ENCODE measurements around the gene TNKS2.
"Not testable (repeated sequence)": the region's sequence is repeated elsewhere in the genome, so short reads cannot be mapped to it uniquely, and the experiment has no call there.

TNKS2 gene

GRCh38 chr10:91887272-91888076, 89.2 kb downstream of the TNKS2 start:
- Histone ChIP-seq H2AK5ac (ENCODE audit: low read length, severe bottlenecking) (no peak overlapping the region), H3K14ac (ENCODE audit: low read length in 2 of 2) (no peak overlapping the region), H4K8ac (ENCODE audit: low read length) (peak overlapping the region; percentile 74), H3K27ac (ENCODE audit: low read length, poor library complexity, severe bottlenecking) (no peak overlapping the region), H3K4me3 (ENCODE audit: insufficient read depth in 1 of 2, low read depth in 1 of 2, low read length in 2 of 2) (peak overlapping the region; percentile 64 to 88), H2BK15ac (ENCODE audit: low read depth, poor library complexity, severe bottlenecking) (no peak overlapping the region), H2BK5ac (ENCODE audit: low read depth, low read length, poor library complexity, severe bottlenecking) (no peak overlapping the region), H2BK12ac (ENCODE audit: low read length in 2 of 2) (peak overlapping the region in 1 of 2 experiments; percentile 51), H3K4ac (ENCODE audit: low read depth in 1 of 2, low read length in 2 of 2) (peak overlapping the region in 1 of 2 experiments; percentile 81), H3K23ac (ENCODE audit: low read length in 2 of 2) (no peak overlapping the region), H3K18ac (ENCODE audit: low read depth in 1 of 2, low read length in 2 of 2) (peak overlapping the region; percentile 61 to 87), H4K91ac (ENCODE audit: low read length) (peak overlapping the region; percentile 87), H3K9me3 (ENCODE audit: control insufficient read depth, low read length) (no peaks in the 10 kb centered on the region), H3K4me1 (ENCODE audit: control insufficient read depth, insufficient read depth, low read depth, low read length) (peaks cover 8% of the 10 kb centered on the region), H3K4me2 (ENCODE audit: low read length, poor library complexity, severe bottlenecking) (peak overlapping the region; percentile 94), H3K36me3 (ENCODE audit: control insufficient read depth in 1 of 2, insufficient read depth in 2 of 2, low read depth in 1 of 2, low read length in 2 of 2) (no peaks in the 10 kb centered on the region), H2BK120ac (ENCODE audit: low read depth, low read length) (peak overlapping the region; percentile 66), H3K79me1 (replicated peaks; ENCODE audit: low read length, poor library complexity, severe bottlenecking) (no peaks in the 10 kb centered on the region), H2AFZ (ENCODE audit: low read depth, low read length) (peak overlapping the region; percentile 73), H3K27me3 (ENCODE audit: control insufficient read depth in 1 of 2, insufficient read depth in 1 of 2, low read length in 2 of 2) (no peaks in the 10 kb centered on the region), H3K9ac (ENCODE audit: low read length) (peak overlapping the region; percentile 78)
- DNase-seq: peak; percentile 69
- under 1% methylated on average over 53 of the region's 59 CpGs for WGBS

GRCh38 chr10:91891125-91892001, 93.1 kb downstream of the TNKS2 start:
- no peak overlapping the region for H2BK120ac ChIP-seq (ENCODE audit: low read depth, low read length)
- WGBS: 19% methylated on average over 1 of the region's 1 CpG
- no peak overlapping the region for H2AFZ ChIP-seq (ENCODE audit: low read depth, low read length)
- no peak overlapping the region for H3K4me2 ChIP-seq (ENCODE audit: low read length, poor library complexity, severe bottlenecking)
- H3K23ac ChIP-seq (ENCODE audit: low read length in 2 of 2): no peak overlapping the region
- no peak overlapping the region for H4K8ac ChIP-seq (ENCODE audit: low read length)
- no peak overlapping the region for H3K14ac ChIP-seq (ENCODE audit: low read length in 2 of 2)
- H2BK5ac ChIP-seq (ENCODE audit: low read depth, low read length, poor library complexity, severe bottlenecking): no peak overlapping the region
- H2BK12ac ChIP-seq (ENCODE audit: low read length in 2 of 2): peak overlapping the region in 1 of 2 experiments; percentile 83
- H3K4me1 ChIP-seq (ENCODE audit: control insufficient read depth, insufficient read depth, low read depth, low read length): peaks cover 5% of the 10 kb centered on the region
- no peaks in the 10 kb centered on the region for H3K79me1 ChIP-seq (replicated peaks; ENCODE audit: low read length, poor library complexity, severe bottlenecking)
- no peak overlapping the region for H3K27ac ChIP-seq (ENCODE audit: low read length, poor library complexity, severe bottlenecking)
- no peaks in the 10 kb centered on the region for H3K36me3 ChIP-seq (ENCODE audit: control insufficient read depth in 1 of 2, insufficient read depth in 2 of 2, low read depth in 1 of 2, low read length in 2 of 2)
- H4K91ac ChIP-seq (ENCODE audit: low read length): no peak overlapping the region
- no peak overlapping the region for H2BK15ac ChIP-seq (ENCODE audit: low read depth, poor library complexity, severe bottlenecking)
- no peaks in the 10 kb centered on the region for H3K9me3 ChIP-seq (ENCODE audit: control insufficient read depth, low read length)
- no peak overlapping the region for H2AK5ac ChIP-seq (ENCODE audit: low read length, severe bottlenecking)
- H3K27me3 ChIP-seq (ENCODE audit: control insufficient read depth in 1 of 2, insufficient read depth in 1 of 2, low read length in 2 of 2): no peaks in the 10 kb centered on the region
- no peak overlapping the region for H3K9ac ChIP-seq (ENCODE audit: low read length)
- no peak overlapping the region for H3K4me3 ChIP-seq (ENCODE audit: insufficient read depth in 1 of 2, low read depth in 1 of 2, low read length in 2 of 2)
- no peak overlapping the region for H3K4ac ChIP-seq (ENCODE audit: low read depth in 1 of 2, low read length in 2 of 2)
- H3K18ac ChIP-seq (ENCODE audit: low read depth in 1 of 2, low read length in 2 of 2): peak overlapping the region in 1 of 2 experiments; percentile 74
- peak; percentile 97 for DNase-seq

DNA sequence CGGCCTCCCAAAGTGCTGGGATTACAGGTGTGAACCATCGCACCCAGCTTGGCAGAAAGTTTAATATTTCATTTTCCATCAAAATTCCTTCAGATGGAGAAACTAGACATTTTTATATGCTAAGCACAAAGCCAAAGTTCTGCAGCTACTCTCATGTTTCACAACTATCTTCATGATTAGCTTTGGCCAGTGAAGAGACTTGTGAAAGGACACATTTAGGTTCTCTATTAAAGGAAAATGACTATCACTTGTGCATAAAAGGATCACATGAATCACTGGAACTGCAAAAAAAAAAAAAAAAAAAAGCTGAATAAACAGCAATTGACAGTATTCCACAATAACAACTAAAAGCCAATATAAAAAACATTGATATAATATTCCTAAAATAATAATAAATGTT, 94.8 kb downstream of the TNKS2 start:
- Histone ChIP-seq H2AK5ac (ENCODE audit: low read length, severe bottlenecking) (no peak overlapping the region), H3K18ac (ENCODE audit: low read depth in 1 of 2, low read length in 2 of 2) (no peak overlapping the region), H3K23ac (ENCODE audit: low read length in 2 of 2) (no peak overlapping the region), H3K9me3 (ENCODE audit: control insufficient read depth, low read length) (no peaks in the 10 kb centered on the region), H2BK15ac (ENCODE audit: low read depth, poor library complexity, severe bottlenecking) (no peak overlapping the region), H3K27ac (ENCODE audit: low read length, poor library complexity, severe bottlenecking) (no peak overlapping the region), H3K4me1 (ENCODE audit: control insufficient read depth, insufficient read depth, low read depth, low read length) (peaks cover 2% of the 10 kb centered on the region), H4K91ac (ENCODE audit: low read length) (no peak overlapping the region), H3K4me2 (ENCODE audit: low read length, poor library complexity, severe bottlenecking) (no peak overlapping the region), H2BK120ac (ENCODE audit: low read depth, low read length) (no peak overlapping the region), H3K27me3 (ENCODE audit: control insufficient read depth in 1 of 2, insufficient read depth in 1 of 2, low read length in 2 of 2) (no peaks in the 10 kb centered on the region), H3K4ac (ENCODE audit: low read depth in 1 of 2, low read length in 2 of 2) (no peak overlapping the region), H2AFZ (ENCODE audit: low read depth, low read length) (no peak overlapping the region), H4K8ac (ENCODE audit: low read length) (no peak overlapping the region), H3K14ac (ENCODE audit: low read length in 2 of 2) (no peak overlapping the region), H3K36me3 (ENCODE audit: control insufficient read depth in 1 of 2, insufficient read depth in 2 of 2, low read depth in 1 of 2, low read length in 2 of 2) (no peaks in the 10 kb centered on the region), H2BK5ac (ENCODE audit: low read depth, low read length, poor library complexity, severe bottlenecking) (no peak overlapping the region), H3K79me1 (replicated peaks; ENCODE audit: low read length, poor library complexity, severe bottlenecking) (no peaks in the 10 kb centered on the region), H3K9ac (ENCODE audit: low read length) (no peak overlapping the region), H3K4me3 (ENCODE audit: insufficient read depth in 1 of 2, low read depth in 1 of 2, low read length in 2 of 2) (no peak overlapping the region), H2BK12ac (ENCODE audit: low read length in 2 of 2) (no peak overlapping the region)
- peak; percentile 16 for DNase-seq
- WGBS: 93% methylated on average over 2 of the region's 2 CpGs

DNA sequence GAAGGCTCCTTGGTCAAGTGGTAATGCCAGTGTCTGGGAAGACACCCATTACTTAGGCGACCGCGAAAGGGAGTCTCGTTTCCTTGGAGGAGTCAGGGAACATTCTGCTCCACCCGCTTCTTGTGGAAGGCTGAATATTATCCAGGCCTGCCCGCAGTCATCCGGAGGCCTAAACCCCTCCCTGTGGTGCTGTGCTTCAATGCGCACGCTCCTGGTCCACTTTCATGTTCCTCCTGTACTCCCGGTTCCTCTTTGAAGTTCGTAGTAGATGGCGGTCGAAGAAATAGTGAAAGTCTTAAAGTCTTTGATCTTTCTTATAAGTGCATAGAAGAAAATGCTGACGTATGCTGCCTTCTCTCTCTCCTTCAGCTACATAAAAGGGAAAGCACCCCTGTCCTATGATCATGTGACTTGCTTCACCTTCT, 96.0 kb downstream of the TNKS2 start:
- H3K4me3 ChIP-seq (ENCODE audit: insufficient read depth in 1 of 2, low read depth in 1 of 2, low read length in 2 of 2); H3K23ac ChIP-seq (ENCODE audit: low read length in 2 of 2); H2BK5ac ChIP-seq (ENCODE audit: low read depth, low read length, poor library complexity, severe bottlenecking); H3K27ac ChIP-seq (ENCODE audit: low read length, poor library complexity, severe bottlenecking); H3K36me3 ChIP-seq (ENCODE audit: control insufficient read depth in 1 of 2, insufficient read depth in 2 of 2, low read depth in 1 of 2, low read length in 2 of 2); H3K4ac ChIP-seq (ENCODE audit: low read depth in 1 of 2, low read length in 2 of 2); H2AK5ac ChIP-seq (ENCODE audit: low read length, severe bottlenecking); H2BK12ac ChIP-seq (ENCODE audit: low read length in 2 of 2); DNase-seq; H3K4me1 ChIP-seq (ENCODE audit: control insufficient read depth, insufficient read depth, low read depth, low read length); H3K4me2 ChIP-seq (ENCODE audit: low read length, poor library complexity, severe bottlenecking); H3K14ac ChIP-seq (ENCODE audit: low read length in 2 of 2); H3K9me3 ChIP-seq (ENCODE audit: control insufficient read depth, low read length); H3K18ac ChIP-seq (ENCODE audit: low read depth in 1 of 2, low read length in 2 of 2); H3K27me3 ChIP-seq (ENCODE audit: control insufficient read depth in 1 of 2, insufficient read depth in 1 of 2, low read length in 2 of 2); H2AFZ ChIP-seq (ENCODE audit: low read depth, low read length); H3K79me1 ChIP-seq (replicated peaks; ENCODE audit: low read length, poor library complexity, severe bottlenecking); H4K8ac ChIP-seq (ENCODE audit: low read length); H2BK120ac ChIP-seq (ENCODE audit: low read depth, low read length); H4K91ac ChIP-seq (ENCODE audit: low read length); H3K9ac ChIP-seq (ENCODE audit: low read length); H2BK15ac ChIP-seq (ENCODE audit: low read depth, poor library complexity, severe bottlenecking): not testable (repeated sequence)
- WGBS: 92% methylated on average over 10 of the region's 14 CpGs

Data from mesenchymal stem cell (in vitro differentiated cells and primary cell).